Fibroblast of lung (primary cell): ENCODE measurements around the gene CCNI.

Experiments used
- EZH2 ChIP-seq: IDR thresholded peaks from 2 replicates; pipeline ENCODE4 v1.5.1; 2012; ENCODE audit warnings: low read length, control low read depth, mild to moderate bottlenecking; ENCODE audit errors: missing control alignments
- TF ChIP-seq, protein P1 (sequence below), 2 donors: IDR thresholded peaks in 1 of 2; conservative IDR thresholded peaks in 1 of 2; 1 replicate in 1 of 2; 2 replicates in 1 of 2; pipeline ENCODE4 v1.5.1; 2011 to 2012; ENCODE audit warnings: low read length in 2 of 2, control low read depth in 1 of 2, inconsistent platforms in 1 of 2, low read depth in 1 of 2, mild to moderate bottlenecking in 1 of 2

DNA sequence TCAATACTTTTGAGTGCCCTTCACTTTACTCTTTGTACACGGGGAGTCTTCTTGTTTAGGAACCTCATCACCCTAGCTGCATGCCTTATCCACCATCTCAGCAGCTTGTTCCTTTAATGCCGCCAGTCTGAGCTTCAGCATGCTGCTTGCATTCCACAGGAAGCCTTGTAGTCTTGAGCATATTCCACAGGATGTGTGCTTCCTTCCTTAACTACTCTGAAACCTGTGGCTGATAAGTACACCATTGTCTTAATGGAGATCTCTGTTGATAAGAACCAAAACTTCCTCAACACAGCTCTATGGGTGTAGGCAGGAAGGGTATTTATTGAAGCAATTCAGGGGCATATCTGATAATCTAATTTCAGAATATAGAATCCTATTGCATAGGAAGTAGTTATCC is 24.4 kb upstream of the CCNI start:
- TF ChIP-seq, protein P1, sequence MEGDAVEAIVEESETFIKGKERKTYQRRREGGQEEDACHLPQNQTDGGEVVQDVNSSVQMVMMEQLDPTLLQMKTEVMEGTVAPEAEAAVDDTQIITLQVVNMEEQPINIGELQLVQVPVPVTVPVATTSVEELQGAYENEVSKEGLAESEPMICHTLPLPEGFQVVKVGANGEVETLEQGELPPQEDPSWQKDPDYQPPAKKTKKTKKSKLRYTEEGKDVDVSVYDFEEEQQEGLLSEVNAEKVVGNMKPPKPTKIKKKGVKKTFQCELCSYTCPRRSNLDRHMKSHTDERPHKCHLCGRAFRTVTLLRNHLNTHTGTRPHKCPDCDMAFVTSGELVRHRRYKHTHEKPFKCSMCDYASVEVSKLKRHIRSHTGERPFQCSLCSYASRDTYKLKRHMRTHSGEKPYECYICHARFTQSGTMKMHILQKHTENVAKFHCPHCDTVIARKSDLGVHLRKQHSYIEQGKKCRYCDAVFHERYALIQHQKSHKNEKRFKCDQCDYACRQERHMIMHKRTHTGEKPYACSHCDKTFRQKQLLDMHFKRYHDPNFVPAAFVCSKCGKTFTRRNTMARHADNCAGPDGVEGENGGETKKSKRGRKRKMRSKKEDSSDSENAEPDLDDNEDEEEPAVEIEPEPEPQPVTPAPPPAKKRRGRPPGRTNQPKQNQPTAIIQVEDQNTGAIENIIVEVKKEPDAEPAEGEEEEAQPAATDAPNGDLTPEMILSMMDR (conservative IDR thresholded peaks at IDR 0.05 in 1 of 2, IDR thresholded peaks at IDR 0.05 in 1 of 2; ENCODE audit: low read depth in 1 of 2, low read length in 2 of 2): no peak
- TF ChIP-seq EZH2: no peak
